Lower leg skin (tissue), 3 donors: ENCODE data around the gene INTS13.

ENCODE experiments used
- POLR2A ChIP-seq, 2 donors: fragments of 450-650 bp; IDR thresholded peaks; one replicate each; pipeline ENCODE4 v1.6.1; 2016 to 2017; ENCODE audit warnings: antibody characterized with exemption in 2 of 2, mild to moderate bottlenecking in 1 of 2, moderate library complexity in 1 of 2
- TF ChIP-seq, protein P1 (sequence below), 3 donors: fragments of 450-650 bp; IDR thresholded peaks; one replicate each; pipeline ENCODE4 v1.5.1; 2016; ENCODE audit warnings: antibody characterized with exemption in 3 of 3, mild to moderate bottlenecking in 3 of 3, moderate library complexity in 2 of 3

DNA sequence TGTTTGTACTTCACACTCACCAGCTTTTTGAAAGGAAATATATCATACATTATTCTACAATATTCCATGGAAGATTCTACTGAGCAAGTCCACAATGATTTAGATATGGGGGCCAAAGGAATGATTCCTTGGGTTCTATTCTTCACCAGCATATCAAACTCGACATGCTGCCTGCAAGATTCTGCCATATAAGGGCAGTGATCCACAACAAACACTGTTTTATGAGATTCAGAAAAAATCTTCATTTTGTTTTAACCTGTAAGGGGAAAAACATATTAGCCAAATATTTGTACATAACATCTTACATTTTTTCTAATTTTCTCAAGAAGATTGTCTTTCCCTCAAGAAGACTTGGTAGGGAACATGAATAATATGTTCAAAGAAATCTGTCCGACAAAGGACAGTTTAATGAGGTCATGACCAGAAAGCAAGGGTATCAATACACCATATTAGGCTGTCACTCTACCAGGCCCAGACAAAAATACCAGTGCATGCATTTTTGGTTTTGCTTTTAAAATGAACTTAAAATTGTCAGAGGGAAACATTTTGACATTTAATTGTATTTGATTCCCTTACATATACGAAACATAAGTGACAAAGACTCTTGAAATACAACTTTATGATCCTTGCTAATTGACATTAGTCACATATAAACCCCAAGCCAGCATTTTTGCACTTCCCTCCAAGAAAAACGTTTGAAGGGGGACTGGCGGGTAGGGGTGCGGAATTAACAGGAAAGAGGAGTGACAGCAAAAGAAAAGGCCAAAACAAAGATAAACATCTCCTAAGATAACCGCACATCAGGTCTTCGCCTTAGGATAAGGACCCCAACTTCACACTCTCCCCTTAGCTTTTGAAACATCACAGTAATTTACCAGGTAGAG lies 980 bp downstream of the INTS13 start:
- TF ChIP-seq, protein P1, sequence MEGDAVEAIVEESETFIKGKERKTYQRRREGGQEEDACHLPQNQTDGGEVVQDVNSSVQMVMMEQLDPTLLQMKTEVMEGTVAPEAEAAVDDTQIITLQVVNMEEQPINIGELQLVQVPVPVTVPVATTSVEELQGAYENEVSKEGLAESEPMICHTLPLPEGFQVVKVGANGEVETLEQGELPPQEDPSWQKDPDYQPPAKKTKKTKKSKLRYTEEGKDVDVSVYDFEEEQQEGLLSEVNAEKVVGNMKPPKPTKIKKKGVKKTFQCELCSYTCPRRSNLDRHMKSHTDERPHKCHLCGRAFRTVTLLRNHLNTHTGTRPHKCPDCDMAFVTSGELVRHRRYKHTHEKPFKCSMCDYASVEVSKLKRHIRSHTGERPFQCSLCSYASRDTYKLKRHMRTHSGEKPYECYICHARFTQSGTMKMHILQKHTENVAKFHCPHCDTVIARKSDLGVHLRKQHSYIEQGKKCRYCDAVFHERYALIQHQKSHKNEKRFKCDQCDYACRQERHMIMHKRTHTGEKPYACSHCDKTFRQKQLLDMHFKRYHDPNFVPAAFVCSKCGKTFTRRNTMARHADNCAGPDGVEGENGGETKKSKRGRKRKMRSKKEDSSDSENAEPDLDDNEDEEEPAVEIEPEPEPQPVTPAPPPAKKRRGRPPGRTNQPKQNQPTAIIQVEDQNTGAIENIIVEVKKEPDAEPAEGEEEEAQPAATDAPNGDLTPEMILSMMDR (IDR thresholded peaks at IDR 0.05) = no peak
- TF ChIP-seq POLR2A (IDR thresholded peaks at IDR 0.05) = no peak
